GM12891 (cell line): ENCODE data around the gene RGS3.
A peak's percentile ranks its signal among the peaks of the same experiment; 100 is the strongest.

Source experiments
- DNase-seq: peaks from one replicate; pipeline ENCODE4 v3.0.0; 2011; ENCODE audit warnings: low spot score; ENCODE audit not compliant: insufficient read length
- FAIRE-seq: peaks from 2 replicates; lab custom pipeline; 2011; peaks lifted over from hg19 to GRCh38; lab: Jason Lieb, UNC
- PAX5 ChIP-seq: IDR thresholded peaks from 2 replicates; pipeline ENCODE4 v1.6.1; 2011; ENCODE audit warnings: low read length, moderate library complexity, mild to moderate bottlenecking; ENCODE audit not compliant: insufficient read depth, severe bottlenecking
- POLR2A ChIP-seq: IDR thresholded peaks from 2 replicates; pipeline ENCODE4 v1.6.1; 2011; ENCODE audit warnings: low read depth, low read length, control low read depth
- POLR2AphosphoS5 ChIP-seq: IDR thresholded peaks from 2 replicates; pipeline ENCODE4 v1.6.1; 2011; ENCODE audit warnings: low read depth, low read length, control low read depth
- POU2F2 ChIP-seq: IDR thresholded peaks from 2 replicates; pipeline ENCODE4 v1.6.1; 2011; ENCODE audit warnings: low read depth, mild to moderate bottlenecking, control low read depth, low read length, moderate library complexity
- SPI1 ChIP-seq: IDR thresholded peaks from 2 replicates; pipeline ENCODE4 v1.6.1; 2011; ENCODE audit warnings: low read depth, low read length, control low read depth
- TAF1 ChIP-seq: IDR thresholded peaks from 2 replicates; pipeline ENCODE4 v1.6.1; 2011; ENCODE audit warnings: low read depth, low read length, control low read depth

Gene RGS3

DNA sequence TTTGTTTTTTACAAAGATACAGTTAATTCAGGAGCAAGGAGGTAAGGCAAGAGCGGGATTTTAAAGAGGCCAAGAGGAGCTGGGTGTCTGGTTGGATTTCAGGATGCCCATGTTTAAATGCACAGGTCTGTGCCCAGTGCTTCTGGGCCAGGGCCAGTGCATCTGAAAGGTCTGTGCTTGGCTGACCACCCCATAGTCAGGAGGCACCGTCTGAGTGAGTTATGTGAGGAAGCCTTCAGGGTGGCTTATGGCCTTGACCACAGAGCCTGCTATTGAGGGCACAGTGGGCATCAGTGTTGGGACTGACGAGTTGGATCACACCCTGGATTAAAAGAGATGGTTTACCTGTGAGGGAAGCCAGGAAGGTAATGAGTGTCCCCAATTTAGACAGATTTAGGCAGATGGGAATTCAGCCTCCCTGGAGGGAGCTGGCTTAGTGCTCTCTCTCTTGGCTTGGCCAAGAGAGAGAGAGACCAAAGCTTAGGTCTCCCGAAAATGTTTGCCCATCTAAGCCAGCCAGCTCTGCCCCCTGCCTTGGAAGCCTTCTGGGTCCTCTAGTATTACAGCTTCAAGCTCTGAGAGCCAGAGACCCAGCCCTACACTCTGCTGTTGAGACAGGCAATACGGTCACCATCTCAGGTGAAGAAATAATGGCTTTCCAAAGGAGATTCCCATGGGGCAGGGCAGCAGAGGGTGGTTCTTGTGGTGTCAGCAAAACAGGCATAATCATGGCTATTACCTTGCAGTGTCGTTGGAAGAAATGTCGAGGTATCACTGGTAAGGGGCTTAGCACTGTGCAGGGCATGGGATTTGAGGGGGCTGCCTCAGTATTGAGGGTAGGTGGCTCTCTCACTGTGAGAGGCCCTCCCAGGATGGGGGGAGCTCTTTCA is 68.6 kb downstream of the RGS3 start:
- TF ChIP-seq TAF1 = no peak
- no peak for TF ChIP-seq PAX5
- TF ChIP-seq POU2F2 = no peak
- TF ChIP-seq POLR2A = no peak
- TF ChIP-seq POLR2AphosphoS5 = no peak
- TF ChIP-seq SPI1 = no peak
- DNase-seq (no peak), FAIRE-seq (no peak)

GRCh38 chr9:113532809-113533190 is 69.3 kb downstream of the RGS3 start:
- no peak for TF ChIP-seq POU2F2
- TF ChIP-seq SPI1 = no peak
- TF ChIP-seq TAF1 = no peak
- TF ChIP-seq POLR2A = no peak
- no peak for TF ChIP-seq POLR2AphosphoS5
- no peak for TF ChIP-seq PAX5
- DNase-seq (no peak), FAIRE-seq (no peak)

GRCh38 chr9:113533335-113534225 is 70.1 kb downstream of the RGS3 start:
- TF ChIP-seq SPI1 (no peak), TAF1 (no peak), PAX5 (no peak), POLR2AphosphoS5 (no peak), POLR2A (no peak), POU2F2 (no peak)
- no peak for FAIRE-seq
- DNase-seq = no peak

DNA sequence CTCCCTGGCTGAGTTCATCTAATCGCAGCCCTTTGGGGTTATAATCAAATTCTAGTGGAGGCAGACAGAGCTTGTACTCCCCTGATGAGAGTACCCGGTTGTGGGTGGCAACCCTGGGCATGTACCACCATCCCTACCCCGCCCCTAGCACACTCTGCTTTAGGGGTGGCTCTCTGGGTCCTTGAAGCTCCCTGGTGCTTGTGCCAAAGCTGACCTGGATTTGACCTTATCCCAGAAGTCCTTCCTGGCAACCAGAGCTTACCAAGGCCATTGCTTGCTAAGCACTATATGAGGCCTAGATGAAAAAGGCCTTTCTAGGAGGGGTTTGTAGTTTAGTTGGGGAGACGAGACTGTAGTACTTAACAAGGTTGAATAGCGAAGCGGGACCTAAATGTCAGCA is 72.2 kb downstream of the RGS3 start:
- TF ChIP-seq POLR2AphosphoS5 (no peak), TAF1 (no peak), POLR2A (no peak), POU2F2 (no peak), PAX5 (no peak), SPI1 (no peak)
- no peak for DNase-seq
- FAIRE-seq = peak; percentile 38

DNA sequence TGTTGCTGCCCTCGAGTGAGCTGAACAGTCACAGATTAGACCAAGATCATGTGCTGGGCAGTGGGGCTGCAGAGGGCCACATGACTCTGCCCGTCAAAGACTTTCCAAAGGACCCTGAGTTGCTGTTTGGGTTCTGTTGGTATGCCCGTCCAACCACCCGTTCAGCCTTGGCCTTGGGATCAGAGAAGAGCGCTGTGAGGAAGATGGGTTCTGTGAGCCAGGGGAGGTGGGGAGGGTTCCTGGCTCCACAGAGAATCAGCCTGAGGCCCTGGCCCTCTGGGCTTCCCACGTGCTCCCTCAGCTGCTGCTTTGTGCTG is 72.6 kb downstream of the RGS3 start:
- no peak for FAIRE-seq
- no peak for DNase-seq
- TF ChIP-seq TAF1 (no peak), POLR2A (no peak), SPI1 (no peak), PAX5 (no peak), POLR2AphosphoS5 (no peak), POU2F2 (no peak)

DNA sequence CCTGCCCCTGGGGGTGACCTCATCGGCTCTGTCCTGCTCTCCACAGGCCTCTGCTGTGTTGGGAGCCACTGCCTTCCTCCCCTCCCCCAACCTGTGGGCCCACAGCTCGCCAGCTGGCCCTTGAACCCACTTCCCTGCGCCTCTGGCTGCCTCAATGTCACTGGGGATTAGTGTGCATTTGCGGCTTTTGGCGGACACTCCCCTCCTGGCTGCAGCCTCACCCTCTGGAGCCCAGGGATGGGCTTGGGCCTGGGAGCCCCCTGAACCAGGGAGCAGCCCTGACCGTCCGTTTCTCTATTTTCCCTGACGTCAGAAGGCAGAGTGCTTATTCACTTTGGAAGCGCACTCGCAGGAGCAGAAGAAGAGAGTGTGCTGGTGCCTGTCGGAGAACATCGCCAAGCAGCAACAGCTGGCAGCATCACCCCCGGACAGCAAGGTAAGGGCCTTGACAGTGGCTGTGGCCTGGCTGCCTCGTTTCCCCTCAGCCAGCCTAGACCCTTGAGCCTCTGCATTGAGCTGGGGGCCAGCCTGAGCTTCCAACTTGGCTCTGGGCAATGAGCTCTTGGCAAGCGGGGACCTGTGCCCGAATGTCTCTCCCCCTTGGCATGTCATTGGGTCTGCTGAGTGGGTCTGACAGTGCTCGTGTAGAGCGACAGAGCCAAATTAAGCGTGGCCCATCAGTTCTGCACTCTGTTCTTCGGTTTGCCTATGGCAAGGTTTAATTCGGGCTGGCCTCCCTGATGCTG is 73.1 kb downstream of the RGS3 start:
- TF ChIP-seq POLR2A (no peak), TAF1 (no peak), SPI1 (no peak), PAX5 (no peak), POU2F2 (no peak), POLR2AphosphoS5 (no peak)
- no peak for DNase-seq
- FAIRE-seq = no peak

- TF ChIP-seq POLR2AphosphoS5 (no peak), SPI1 (no peak), POLR2A (no peak), TAF1 (no peak), PAX5 (no peak), POU2F2 (no peak)
- no peak for DNase-seq
- FAIRE-seq = no peak
Observed at GRCh38 chr9:113537229-113537810, 73.8 kb downstream of the RGS3 start.

DNA sequence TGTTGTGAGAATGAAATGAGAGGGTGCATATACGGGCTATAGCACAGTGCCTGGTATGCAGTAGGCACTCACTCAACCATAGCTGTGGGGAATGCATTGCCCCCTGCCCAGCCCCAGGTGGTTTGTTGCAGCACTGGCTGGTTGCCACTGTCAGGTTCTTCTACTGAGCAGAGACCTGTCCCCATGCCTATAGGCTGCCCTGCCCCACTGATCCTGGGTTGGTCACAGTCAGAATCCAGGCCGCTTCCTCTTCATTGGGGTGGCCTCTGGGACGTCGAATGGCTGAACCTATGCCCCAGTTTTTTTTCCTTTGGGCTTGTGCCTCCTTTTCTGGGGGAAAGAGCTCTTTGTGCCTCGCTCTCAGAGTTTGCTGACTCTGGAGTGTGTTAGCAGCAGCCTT is 74.6 kb downstream of the RGS3 start:
- no peak for FAIRE-seq
- TF ChIP-seq SPI1 (no peak), PAX5 (no peak), POLR2A (no peak), POLR2AphosphoS5 (no peak), POU2F2 (no peak), TAF1 (no peak)
- no peak for DNase-seq
